HG02571 (cell line): Measurements from ENCODE around the gene CNPPD1.

Source experiments
- ATAC-seq: cut with Tn5 transposase; IDR thresholded peaks from one replicate; pipeline ENCODE4 v1.9.1; 2021; ENCODE audit warnings: mild to moderate bottlenecking, moderate library complexity; ENCODE audit not compliant: unreplicated experiment

Gene CNPPD1

DNA sequence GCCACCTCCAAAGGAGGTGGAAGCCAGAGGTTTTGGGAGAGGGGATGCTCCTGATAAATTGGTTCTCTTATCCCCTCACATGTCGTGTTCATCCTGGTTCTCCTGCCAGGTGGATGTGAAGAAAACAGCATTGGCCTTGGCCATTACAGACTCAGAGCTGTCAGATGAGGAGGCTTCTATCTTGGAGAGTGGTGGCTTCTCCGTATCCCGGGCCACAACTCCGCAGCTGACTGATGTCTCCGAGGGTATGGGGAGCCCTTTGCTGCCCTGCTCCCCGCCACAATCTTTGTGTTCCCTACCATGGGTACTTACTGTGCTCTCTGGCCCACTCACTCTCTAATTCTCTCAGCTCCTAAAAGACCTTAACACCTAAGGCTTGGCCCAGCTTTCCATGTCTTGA is 4.8 kb upstream of the CNPPD1 start:
- ATAC-seq: no peak

GRCh38 chr2:219180961-219181360 is 4.2 kb upstream of the CNPPD1 start:
- no peak for ATAC-seq

- no peak for ATAC-seq
These were observed 3.1 kb upstream of the CNPPD1 start for GRCh38 chr2:219179601-219180465.

GRCh38 chr2:219178377-219179175 is 1.9 kb upstream of the CNPPD1 start:
- peak; percentile 13 for ATAC-seq

GRCh38 chr2:219177552-219178376 is 1.0 kb upstream of the CNPPD1 start, which contains the start of gene RETREG2:
TSS of gene RETREG2 (plus strand) at chr2:219178275. CDS start at chr2:219178353, 78 bp downstream.
- ATAC-seq: peak; percentile 39

DNA sequence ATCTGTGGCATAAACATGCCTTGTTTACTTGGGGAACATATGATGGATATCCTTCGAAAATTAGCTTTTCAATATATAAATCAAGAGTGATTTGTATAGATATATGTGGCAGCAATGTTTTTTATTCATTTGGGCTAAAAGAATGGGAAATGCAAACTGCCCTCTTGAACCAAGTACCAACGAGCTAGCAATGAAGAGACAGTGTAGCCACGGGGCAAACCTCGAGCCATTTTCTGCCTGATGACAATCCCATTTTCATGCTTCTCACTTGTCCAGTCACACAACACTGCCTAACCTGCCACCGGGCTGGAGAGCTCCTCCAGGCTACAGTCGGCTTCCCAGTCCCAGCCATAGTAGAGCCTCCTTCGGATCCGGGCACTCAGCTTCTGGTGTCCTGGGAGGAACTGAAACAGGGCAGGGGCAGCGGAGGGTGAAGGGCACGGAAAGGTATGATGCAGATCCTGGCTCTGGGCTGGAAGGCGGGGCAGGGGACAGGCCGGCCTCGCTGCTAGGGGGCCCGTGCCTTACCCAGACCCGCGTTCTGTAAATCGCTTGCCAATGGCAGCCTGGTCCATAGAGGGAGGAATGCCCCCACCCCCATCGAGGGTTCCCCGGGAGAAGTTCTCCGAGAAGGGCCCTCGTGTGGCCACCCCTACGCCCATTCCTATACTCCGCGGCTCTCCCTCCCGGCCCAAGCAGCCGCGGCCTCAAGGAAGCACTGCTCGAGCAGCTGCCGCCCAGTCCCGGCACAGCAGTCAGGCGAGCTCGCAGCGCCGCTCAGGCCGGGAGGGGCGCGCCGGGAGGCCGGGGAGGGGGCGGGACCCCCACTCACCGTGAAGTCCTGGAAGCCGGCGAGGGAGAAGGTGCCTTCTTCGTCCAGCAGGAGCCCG is 552 bp downstream of the CNPPD1 start:
- ATAC-seq: peak; percentile 17

- ATAC-seq: no peak
These were observed 1.2 kb downstream of the CNPPD1 start for GRCh38 chr2:219175486-219175885.

DNA sequence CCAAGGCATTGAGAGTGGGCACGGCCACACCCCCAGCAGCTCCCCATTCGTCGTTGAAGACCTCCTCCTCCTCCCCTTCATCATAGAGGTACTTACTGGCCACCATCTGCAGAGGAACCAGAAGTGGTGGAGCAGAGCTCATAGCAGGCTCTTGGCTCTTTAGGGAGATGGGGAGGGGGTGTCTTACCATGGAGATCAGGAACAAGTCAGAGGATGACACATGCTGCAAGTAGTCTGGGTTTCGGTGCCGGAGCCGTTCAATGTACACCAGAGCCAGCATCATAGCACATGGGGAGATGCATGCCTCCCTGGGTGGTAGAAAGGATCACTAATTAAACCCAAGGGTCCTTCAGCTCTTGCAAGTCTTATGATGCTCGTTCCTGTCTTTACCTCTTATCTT is 1.9 kb downstream of the CNPPD1 start:
- ATAC-seq: no peak

DNA sequence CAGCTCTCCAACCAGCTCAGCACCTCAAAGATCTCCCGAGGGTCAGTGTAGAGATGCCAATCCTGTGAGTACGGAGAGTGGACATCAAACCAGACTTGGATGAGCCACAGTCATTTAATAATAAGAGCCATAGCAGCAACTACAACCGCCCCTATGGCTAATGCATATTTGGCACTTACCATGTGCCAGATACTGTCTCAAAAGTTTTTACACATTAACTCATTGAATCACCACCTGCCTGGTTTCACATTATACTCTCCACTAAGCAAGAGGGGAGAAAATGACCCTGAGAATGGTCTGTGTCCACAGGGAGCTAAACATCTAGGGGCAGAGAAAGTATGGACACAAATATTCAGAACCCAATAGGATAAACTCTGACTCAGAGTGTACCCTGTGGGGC is 2.6 kb downstream of the CNPPD1 start:
- no peak for ATAC-seq

DNA sequence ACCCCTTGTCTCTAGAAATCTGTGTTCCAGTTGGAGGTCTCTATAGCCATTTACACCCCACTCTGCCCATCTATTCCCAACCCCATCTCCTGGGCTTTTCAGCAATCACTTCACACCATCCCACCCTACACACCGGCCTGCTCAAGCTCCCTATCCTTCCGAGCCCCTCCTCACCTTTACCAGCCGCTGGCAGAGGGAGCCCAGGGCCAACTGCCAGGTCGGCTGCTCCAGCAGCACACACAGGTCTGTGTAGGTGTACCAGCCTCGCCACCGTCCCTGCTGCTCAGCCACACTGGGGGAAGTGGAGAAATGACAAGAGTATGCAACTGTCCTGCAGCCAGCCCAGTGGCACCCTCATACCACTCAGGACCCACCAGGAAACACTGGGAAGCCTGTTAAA is 3.5 kb downstream of the CNPPD1 start:
- ATAC-seq: no peak

DNA sequence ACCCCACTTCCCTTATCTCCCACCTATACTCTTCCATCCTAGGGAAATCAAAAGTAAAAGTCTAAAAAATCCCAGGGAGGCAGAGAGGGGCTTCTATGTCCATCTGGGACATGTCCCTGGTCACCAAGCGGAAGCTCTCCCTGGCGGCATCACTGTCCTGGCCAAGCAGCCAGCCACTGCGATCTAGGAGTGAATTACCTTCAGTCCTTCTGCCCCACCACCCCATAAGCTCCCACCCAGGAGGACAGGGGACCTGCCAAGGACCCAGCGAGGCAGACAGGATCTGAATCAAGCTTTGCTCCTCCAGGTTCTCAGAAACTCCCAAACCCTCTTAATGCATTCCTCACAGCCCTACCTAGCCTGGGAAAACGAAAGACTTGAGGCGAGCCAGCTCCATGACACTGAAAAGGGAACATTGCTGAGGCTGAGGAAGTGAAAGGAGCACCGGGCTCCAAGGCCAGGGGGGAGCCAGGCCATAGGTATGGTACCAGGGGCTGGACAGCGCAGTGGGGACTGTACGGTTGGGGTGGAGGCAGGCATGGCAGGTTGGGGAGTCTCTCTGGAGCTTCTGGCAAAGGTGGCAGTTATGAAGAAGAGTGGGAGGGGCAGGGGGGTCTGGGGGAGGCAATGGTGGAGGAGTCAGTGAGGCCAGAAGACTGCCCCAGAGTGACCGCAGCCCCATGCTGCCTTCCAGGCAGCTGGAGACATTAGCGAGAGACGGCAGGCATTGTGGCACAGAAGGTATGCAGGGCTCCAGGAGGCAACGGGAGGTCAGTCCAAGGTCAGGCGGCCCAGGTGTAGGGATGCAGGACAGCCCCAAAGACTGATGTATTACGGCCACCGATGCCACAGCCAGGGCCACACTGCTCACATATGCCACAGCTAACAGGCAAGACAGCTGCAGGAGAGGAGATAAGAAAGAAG is 4.2 kb downstream of the CNPPD1 start:
- no peak for ATAC-seq

GRCh38 chr2:219171231-219171651 is 5.5 kb downstream of the CNPPD1 start:
- ATAC-seq: no peak

DNA sequence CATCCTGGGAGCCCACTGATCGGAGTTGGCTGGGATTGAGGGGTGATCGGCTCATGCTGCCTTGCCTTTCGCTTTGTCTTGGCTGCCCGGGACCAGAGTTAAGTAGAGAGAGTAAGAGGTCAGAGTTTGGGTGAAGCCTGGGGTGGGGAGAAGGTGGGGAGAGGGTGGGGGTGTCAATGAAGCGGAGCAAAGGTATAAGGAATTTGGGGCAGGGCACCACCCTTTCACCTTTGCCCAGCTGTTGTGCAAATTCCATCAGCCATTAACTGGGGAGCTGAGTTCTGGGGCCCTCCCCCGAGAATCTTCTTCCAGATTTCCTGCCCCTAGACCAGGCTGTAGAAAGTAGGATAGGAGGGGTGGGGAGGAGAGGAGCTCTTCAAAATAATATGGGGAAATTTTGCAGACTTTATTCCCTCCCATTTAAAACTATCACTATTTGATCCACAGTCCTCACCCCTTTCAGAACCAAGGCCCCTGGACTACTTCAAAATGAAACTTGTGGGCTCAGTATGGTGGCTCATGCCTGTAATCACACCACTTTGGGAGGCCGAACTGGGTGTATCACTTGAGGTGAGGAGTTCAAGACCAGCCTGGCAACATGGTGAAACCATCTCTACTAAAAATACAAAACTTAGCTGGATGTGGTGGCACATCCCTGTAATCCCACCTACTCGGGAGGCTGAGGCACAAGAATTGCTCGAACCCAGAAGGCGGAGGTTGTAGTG is 6.6 kb downstream of the CNPPD1 start, which contains the start of gene SLC23A3:
TSS of gene SLC23A3 (minus strand) at position 100 of the 725 bp plus-strand sequence. CDS start at position 55, 45 bp downstream.
- ATAC-seq: no peak

GRCh38 chr2:219168932-219169331 is 7.8 kb downstream of the CNPPD1 start:
- no peak for ATAC-seq

DNA sequence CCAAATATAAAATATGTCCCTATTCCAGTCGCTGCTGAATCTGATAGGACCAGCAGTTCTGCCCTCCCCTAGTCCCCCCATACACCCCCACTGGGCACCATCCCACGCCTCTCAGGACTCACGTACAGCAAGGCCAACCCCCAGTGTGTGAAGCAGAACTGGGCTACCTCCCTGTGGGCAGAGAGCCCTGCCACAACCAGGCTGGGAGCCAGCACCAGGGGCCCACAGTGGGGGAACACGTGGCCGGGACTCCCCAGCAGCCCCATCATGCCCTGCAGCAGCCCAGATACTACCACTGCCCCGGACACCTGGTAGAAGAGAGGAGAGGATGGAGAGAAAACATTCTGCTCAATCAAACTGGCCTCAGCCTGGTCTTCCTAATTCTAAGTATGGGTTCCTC is 8.2 kb downstream of the CNPPD1 start:
- ATAC-seq: no peak

GRCh38 chr2:219167997-219168396 is 8.7 kb downstream of the CNPPD1 start:
- no peak for ATAC-seq

GRCh38 chr2:219165058-219165911 is 11.4 kb downstream of the CNPPD1 start:
- ATAC-seq: no peak
